Adipocyte (in vitro differentiated cells): Measurements from ENCODE around the gene IL6.
"Not testable (repeated sequence)": the region's sequence is repeated elsewhere in the genome, so short reads cannot be mapped to it uniquely, and the experiment has no call there.

Experiments used
- DNase-seq: peaks from one replicate; pipeline ENCODE4 v3.0.0-alpha.2; 2015; ENCODE audit warnings: low read depth
- H3K27me3 ChIP-seq: replicated peaks from 2 replicates; pipeline ENCODE4 v1.7.0; 2013; ENCODE audit warnings: mild to moderate bottlenecking, low read length, moderate library complexity; ENCODE audit not compliant: control insufficient read depth, insufficient read depth
- H3K36me3 ChIP-seq: 2 replicates; pipeline ENCODE4 v1.7.0; 2013; ENCODE audit warnings: low read length, mild to moderate bottlenecking, moderate library complexity; ENCODE audit not compliant: control insufficient read depth, insufficient read depth, severe bottlenecking
- H3K4me1 ChIP-seq: 2 replicates; pipeline ENCODE4 v1.7.0; 2013; ENCODE audit warnings: mild to moderate bottlenecking, low read length, moderate library complexity; ENCODE audit not compliant: control insufficient read depth, insufficient read depth
- H3K4me3 ChIP-seq: 2 replicates; pipeline ENCODE4 v1.7.0; 2013; ENCODE audit warnings: mild to moderate bottlenecking, low read length, moderate library complexity
- H3K9ac ChIP-seq: 2 replicates; pipeline ENCODE4 v1.7.0; 2013; ENCODE audit warnings: mild to moderate bottlenecking, low read length, moderate library complexity
- H3K9me3 ChIP-seq: 2 replicates; pipeline ENCODE4 v1.7.0; 2013; ENCODE audit warnings: mild to moderate bottlenecking, low read length, moderate library complexity; ENCODE audit not compliant: control insufficient read depth

IL6 gene

GRCh38 chr7:22695476-22696132 is 31.4 kb upstream of the IL6 start:
- H3K4me1 ChIP-seq, result peaks cover 4% of the 10 kb centered on the region
- no peak overlapping the region for H3K4me3 ChIP-seq
- no peak overlapping the region for H3K9ac ChIP-seq
- no peaks in the 10 kb centered on the region for H3K9me3 ChIP-seq
- no peak for DNase-seq
- H3K27me3 ChIP-seq, result no peaks in the 10 kb centered on the region
- no peaks in the 10 kb centered on the region for H3K36me3 ChIP-seq

- DNase-seq, result no peak
- no peaks in the 10 kb centered on the region for H3K36me3 ChIP-seq
- H3K4me3 ChIP-seq, result no peak overlapping the region
- H3K4me1 ChIP-seq, result peaks cover 7% of the 10 kb centered on the region
- no peaks in the 10 kb centered on the region for H3K9me3 ChIP-seq
- H3K27me3 ChIP-seq, result no peaks in the 10 kb centered on the region
- no peak overlapping the region for H3K9ac ChIP-seq
These were observed 30.3 kb upstream of the IL6 start for GRCh38 chr7:22696541-22697228.

- H3K9ac ChIP-seq, result no peak overlapping the region
- peaks cover 7% of the 10 kb centered on the region for H3K4me1 ChIP-seq
- no peak overlapping the region for H3K4me3 ChIP-seq
- no peaks in the 10 kb centered on the region for H3K9me3 ChIP-seq
- no peaks in the 10 kb centered on the region for H3K36me3 ChIP-seq
- DNase-seq, result no peak
- no peaks in the 10 kb centered on the region for H3K27me3 ChIP-seq
These were observed 29.6 kb upstream of the IL6 start for GRCh38 chr7:22697322-22697859.

DNA sequence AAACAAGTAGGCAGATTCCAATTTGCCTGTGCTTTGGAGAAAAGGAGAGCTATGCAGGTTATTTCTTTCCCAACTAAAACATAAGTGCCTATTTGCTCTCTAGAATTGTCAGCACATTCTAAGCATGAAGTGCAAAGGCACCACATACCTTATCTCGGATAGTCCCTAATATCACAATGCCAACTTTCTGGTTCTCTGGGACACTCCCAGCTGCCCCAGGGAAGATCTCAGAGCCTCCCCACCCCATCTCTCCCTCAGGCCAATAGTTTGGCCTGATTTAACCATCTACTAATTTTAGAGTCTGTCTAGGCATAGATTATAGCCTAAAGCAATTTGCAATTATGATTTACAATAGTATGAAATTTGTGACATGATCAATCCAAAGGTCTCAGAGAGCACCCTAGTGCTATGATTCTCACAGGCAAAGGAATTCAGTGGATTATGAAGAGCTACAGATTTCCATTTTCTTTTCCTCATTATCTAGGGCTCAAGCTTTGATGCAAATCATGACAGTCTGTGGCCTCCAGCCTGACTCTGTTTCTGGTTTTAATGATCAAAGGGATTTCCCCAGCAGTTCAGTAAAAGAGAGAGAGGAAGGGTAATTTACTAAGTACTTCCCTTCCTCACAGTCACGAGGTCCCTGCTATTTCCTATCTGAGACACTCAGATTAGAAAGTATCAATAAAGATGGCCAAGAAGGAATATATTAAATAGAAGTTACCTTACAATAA is 29.0 kb upstream of the IL6 start:
- Histone ChIP-seq H3K4me3 (no peak overlapping the region), H3K4me1 (peaks cover 7% of the 10 kb centered on the region), H3K36me3 (no peaks in the 10 kb centered on the region), H3K27me3 (no peaks in the 10 kb centered on the region), H3K9me3 (no peaks in the 10 kb centered on the region), H3K9ac (no peak overlapping the region)
- DNase-seq, result no peak

DNA sequence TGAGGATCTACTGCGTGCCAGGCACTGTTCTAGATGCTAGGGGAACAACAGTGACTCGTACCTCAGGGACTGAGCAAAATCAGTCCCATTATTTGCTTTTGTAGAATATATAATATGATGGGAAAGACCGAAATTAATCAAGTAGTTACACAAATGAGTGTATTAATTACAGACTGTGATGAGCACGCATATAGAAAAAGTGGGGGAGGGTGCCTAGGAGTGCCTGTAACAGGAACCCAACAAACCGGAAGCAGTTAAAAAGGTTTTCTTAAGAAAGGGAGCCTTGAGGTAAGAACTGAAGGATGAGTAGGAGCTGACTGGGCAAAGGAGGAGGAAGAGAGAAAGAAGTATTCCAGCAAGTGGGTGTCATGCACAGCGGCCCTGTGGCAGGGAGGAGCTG is 28.2 kb upstream of the IL6 start:
- no peak for DNase-seq
- H3K27me3 ChIP-seq, result no peaks in the 10 kb centered on the region
- H3K9ac ChIP-seq, result no peak overlapping the region
- no peaks in the 10 kb centered on the region for H3K36me3 ChIP-seq
- H3K9me3 ChIP-seq, result no peaks in the 10 kb centered on the region
- no peak overlapping the region for H3K4me3 ChIP-seq
- peaks cover 7% of the 10 kb centered on the region for H3K4me1 ChIP-seq

DNA sequence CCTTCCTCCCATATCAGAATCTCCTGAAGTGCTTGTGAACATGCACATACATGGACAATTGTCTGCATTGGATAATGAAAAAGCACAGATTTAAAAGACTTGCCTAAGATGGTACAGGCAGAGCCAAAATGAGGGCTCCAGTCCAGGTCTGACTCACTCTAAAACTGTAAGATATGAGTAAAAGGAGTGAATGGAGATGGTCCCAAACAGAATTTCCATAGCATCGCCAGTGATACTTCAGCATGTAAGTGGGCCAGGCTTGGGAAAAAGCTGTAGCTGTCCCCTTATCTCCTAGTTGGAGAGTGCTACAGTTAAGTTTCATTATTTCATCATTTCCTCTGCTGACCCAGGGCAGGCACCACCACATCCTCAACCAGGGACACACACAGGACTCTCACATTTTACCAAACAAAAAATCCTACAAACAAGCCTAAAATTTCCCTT is 26.4 kb upstream of the IL6 start:
- no peaks in the 10 kb centered on the region for H3K27me3 ChIP-seq
- no peak overlapping the region for H3K9ac ChIP-seq
- H3K9me3 ChIP-seq, result no peaks in the 10 kb centered on the region
- no peak overlapping the region for H3K4me3 ChIP-seq
- peaks cover 7% of the 10 kb centered on the region for H3K4me1 ChIP-seq
- DNase-seq, result peak; percentile 50
- H3K36me3 ChIP-seq, result no peaks in the 10 kb centered on the region

GRCh38 chr7:22702516-22702915 is 24.5 kb upstream of the IL6 start:
- peaks cover 7% of the 10 kb centered on the region for H3K4me1 ChIP-seq
- H3K4me3 ChIP-seq, result no peak overlapping the region
- DNase-seq, result peak; percentile 28
- H3K9me3 ChIP-seq, result no peaks in the 10 kb centered on the region
- H3K9ac ChIP-seq, result no peak overlapping the region
- no peaks in the 10 kb centered on the region for H3K27me3 ChIP-seq
- H3K36me3 ChIP-seq, result no peaks in the 10 kb centered on the region

GRCh38 chr7:22703107-22703855 is 23.7 kb upstream of the IL6 start:
- H3K9ac ChIP-seq, H3K4me3 ChIP-seq, DNase-seq, H3K4me1 ChIP-seq, H3K27me3 ChIP-seq, H3K36me3 ChIP-seq, H3K9me3 ChIP-seq: not testable (repeated sequence)

DNA sequence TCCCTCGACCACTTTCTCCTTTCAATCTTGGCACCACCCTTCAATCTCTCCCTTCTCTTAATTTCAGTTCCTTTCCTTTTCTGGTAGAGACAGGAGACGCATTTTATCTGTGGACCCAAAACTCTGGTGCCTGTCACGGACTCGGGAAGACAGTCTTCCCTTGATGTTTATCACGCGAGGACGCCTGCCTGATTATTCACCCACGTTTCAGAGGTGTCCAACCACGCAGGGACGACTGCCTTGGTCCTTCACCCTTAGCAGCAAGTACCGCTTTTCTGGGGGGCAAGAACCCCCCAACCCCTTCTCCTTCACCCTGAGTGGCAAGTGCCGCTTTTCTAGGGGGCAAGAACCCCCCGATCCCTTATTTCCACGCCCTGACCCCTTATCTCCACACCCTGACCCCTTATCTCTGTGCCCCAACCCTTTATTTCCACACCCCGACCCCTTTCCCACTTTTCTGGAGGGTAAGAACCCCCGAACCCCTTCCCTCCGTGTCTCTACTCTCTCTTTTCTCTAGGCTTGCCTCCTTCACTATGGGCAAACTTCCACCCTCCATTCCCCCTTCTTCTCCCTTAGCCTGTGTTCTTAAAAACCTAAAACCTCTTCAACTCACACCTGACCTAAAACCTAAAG is 22.9 kb upstream of the IL6 start:
- not testable (repeated sequence) for H3K9me3 ChIP-seq, DNase-seq, H3K4me3 ChIP-seq, H3K27me3 ChIP-seq, H3K36me3 ChIP-seq, H3K4me1 ChIP-seq, H3K9ac ChIP-seq

- not testable (repeated sequence) for H3K9me3 ChIP-seq, H3K9ac ChIP-seq, H3K4me3 ChIP-seq, H3K36me3 ChIP-seq, DNase-seq, H3K27me3 ChIP-seq, H3K4me1 ChIP-seq
These were observed 22.3 kb upstream of the IL6 start for GRCh38 chr7:22704722-22705121.
